AG08396 (cell line): ENCODE results near the gene NUDT21.
"Not testable (repeated sequence)": the region's sequence is repeated elsewhere in the genome, so short reads cannot be mapped to it uniquely, and the experiment has no call there.

Experiments used
- DNase-seq: peaks from one replicate; pipeline ENCODE4 v3.0.0; 2012; ENCODE audit warnings: low spot score, mixed read lengths

NUDT21 gene

DNA sequence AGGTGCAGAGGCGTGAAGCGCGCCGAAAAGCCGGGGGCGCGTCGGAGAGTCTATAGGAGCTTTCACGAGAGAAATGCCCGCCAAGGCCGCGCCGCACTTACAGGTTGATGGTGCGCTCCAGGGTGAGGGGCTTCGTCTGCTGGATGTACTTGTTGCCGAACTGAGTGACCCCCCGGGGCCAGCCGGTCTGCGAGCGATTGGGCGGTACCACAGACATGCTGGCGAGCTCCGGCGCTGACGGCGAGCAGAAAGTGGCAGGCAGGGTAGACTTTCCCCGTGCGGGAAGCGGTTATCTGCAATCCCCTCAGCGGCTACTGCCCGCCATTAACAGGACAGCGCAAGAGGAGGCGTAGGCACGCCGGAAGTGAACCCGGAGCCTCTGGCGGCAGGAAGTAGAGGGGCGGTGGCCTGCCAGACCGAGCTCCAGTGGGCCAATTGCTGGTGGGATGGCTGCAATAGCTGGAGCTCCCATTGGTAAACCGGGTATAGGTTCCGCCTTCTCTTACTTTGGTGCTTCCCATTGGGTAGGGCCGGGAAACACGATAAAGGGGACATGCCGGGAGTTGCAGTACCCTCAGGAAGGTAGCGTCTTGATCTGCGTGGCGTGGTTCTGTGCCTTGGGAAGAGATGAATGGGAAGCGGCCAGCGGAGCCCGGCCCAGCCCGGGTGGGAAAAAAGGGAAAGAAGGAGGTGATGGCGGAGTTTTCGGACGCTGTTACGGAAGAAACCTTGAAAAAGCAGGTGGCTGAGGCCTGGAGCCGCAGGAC is at the start of gene NUDT21, which contains the start of gene OGFOD1:
Gene NUDT21 (minus strand): TSS at position 347 of the 767 bp plus-strand sequence. CDS start 130 bp downstream, at position 217.
Gene OGFOD1 (plus strand): TSS at position 569 of the 767 bp plus-strand sequence. CDS start 59 bp downstream, at position 628.
- peak; percentile 98 for DNase-seq

DNA sequence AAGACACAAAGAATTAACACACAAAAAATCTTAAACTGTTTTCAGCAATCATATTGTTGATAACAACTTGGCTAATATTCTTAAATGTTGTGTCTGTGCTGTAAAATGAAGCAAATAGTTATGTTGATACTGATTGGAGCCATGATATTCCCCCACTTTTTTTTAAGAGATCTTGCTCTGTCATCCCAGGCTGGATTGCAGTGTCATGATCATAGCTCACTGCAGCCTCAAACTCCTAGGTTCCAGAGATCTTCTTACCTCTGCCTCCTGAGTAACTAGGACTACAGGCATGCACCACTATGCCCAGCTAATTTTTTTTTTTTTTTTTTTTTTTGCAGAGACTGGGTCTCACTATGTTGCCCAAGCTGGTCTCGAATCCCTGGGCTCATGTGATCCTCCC is 42.7 kb upstream of the NUDT21 start:
- no peak for DNase-seq

DNA sequence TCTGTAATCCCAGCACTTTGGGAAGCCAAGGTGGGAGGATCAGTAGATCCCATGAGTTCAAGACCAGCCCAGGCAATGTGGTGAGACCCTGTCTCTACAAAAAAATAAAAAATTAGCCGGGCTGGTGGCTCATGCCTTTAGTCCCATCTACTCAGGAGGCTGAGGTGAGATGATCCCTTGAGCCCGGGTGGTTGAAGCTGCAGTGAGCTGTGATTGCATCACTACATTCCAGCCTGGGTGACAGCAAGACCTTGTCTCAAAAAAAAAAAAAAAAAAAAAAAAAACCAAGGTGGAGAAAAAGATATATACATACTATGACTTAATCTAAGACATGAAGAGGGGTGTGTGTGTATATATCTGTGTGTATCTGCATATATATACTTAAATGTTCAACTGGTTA is 42.0 kb upstream of the NUDT21 start:
- DNase-seq: no peak

DNA sequence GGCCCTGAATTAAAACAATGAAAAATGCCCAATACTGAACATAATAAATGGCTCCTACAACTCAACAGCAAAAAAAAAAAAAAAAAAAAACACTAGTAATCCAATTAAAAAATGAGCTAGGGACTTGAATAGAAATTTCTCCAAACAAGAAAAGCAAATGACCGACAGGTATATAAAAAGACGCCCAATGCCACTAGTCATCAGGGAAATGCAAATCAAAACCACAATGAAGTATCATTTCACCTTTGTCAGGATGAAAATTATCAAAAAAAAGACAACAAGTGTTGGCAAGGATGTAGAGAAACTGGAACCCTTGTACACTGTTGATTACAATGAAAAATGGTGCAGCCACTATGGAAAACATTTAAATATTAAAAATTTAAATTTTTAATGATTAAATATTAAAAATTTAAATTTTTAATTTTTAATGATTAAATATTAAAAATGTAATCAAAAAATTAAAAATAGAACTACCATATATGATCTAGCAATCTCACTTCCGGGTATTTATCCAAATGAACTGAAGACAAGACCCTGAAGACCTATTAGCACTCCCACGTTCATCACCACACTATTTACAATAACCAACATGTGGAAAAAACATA is 40.6 kb upstream of the NUDT21 start:
- DNase-seq: no peak

DNA sequence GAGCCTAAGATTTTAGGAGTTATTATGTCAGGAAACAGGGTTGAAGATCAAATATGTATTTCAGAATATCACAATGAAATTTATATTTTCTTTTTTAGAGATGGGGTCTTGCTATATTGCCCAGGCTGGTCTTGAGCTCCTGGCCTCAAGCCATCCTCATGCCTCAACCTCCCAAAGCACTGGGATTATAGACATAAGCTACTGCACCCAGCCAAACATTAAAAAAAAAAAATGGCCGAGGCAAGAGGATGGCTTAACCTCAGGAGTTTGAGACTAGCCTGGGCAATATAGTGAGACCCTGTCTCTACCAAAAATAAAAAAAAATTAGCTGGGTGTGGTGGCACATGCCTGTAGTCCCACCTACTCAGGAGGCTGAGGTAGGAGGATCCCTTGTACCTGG is 37.7 kb upstream of the NUDT21 start:
- DNase-seq: not testable (repeated sequence)

DNA sequence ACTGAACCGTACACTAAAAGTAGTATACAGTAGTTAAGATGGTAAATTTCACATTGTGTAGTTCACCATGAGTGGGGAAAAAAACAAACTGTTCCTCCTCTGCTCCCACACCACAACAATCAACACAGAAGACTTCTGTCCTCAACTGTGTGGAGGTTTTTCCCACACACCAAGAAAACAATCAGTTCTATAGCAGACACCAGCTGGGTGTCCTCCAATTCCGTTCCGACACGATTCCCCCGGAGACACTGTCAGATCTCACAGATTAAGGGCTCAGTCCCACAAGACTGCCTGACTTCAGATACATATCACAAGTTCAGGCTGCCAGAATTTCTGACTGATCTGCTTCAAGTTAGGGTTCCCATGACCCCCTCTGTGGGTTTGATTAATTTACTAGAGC is 36.9 kb upstream of the NUDT21 start:
- DNase-seq: no peak

DNA sequence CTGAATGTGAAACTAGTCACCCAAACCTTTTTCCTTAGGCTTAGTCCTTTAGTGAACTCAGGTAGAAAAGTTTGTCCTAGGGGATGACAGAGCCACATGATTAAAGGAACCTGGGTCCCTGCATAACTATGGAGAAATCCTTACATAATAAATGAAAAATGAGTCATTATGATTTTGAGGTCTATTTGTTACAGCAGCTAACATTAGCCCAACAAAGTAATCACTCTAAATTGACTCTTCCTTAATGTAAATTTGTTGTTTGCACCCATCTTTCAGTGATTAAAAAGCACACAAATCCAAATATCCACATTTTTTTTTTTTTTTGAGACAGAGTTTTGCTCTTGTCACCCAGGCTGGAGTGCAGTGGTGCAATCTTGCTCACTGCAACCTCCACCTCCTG is 32.3 kb upstream of the NUDT21 start:
- DNase-seq: no peak

DNA sequence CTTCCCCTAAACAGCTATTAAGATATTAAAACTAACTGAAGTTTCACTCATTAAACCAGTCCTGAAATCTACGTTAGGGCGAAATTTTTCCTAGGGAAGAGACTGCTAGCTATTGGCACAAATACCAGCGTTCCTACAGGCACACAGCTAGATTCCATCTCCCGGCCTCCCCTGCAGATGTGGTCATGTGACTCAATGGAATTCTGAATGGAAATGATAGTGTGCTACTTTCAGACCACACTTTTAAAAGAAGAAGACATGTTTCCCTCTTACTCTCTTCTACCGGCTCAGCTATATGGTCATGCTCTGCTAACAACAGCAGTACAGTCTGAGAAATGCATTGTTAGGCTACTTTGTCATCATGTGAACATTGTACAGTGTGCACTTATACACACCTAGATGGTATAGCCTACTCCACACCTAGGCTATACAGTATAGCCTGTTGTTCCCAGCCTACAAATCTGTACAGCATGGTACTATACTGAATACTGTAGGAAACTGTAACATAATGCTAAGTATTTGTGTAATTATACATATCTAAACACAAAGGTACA is 31.6 kb upstream of the NUDT21 start:
- DNase-seq: no peak

DNA sequence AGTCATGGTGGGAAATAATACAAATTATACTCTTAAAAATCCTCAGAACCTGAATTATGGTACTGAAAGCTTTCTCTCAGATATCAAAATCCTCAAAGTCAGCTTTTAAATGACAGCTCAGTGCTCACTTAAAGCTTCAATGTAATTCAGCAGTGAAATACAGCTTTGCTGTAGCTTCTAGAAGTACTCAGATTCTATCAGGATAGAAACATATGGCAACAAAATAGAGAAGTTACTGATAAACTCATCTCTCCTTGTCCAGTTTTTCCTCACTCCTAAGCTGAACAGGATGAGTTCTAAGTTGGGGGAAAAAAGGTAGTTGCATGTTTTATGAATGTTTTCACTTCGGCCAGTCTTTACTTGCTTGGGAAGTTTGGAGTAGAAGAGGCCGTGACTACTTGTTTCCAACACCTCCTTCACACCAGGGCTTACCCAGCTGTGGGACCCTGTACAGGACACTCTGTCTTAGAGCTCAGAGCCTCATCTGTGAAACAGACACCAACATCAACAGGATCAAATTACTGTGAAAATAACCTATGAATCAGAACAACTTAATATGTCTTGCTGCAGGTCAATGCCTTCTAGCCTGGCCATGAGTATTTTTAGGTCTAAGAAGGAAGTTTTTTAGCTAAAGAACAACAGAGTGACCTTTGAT is 30.5 kb upstream of the NUDT21 start:
- no peak for DNase-seq

DNA sequence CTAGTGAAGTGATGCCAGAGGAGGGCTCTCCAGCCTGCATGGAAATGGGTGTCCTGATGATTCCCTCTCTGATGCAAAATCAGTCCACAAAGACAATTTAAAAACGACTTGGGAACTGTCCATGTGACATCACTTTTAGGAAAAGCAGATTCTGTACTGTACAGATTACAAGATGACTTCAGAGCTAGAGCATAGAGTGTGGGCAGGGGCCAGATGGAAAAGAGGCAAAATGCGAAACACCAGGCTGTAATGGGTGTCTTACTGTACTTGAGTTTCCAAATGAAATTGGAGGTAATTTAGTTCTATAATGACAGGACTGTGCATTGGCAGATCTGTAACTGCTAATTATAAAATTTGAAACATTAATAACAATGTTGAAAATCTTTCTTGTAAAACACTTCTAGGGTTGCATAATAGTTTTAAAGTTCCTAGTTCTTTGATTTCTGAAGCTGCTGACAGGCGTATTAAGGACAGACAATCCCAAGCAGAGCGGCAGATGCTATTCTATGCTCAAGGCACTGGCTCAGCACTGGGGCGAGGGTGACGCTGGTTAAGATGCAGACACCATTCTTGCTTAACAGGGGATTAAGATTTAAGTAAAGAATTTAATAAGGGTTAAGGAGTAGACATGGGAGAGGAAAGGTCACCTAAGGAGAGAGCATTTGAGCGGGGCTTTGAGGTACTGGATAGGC is 29.8 kb upstream of the NUDT21 start:
- DNase-seq: no peak

DNA sequence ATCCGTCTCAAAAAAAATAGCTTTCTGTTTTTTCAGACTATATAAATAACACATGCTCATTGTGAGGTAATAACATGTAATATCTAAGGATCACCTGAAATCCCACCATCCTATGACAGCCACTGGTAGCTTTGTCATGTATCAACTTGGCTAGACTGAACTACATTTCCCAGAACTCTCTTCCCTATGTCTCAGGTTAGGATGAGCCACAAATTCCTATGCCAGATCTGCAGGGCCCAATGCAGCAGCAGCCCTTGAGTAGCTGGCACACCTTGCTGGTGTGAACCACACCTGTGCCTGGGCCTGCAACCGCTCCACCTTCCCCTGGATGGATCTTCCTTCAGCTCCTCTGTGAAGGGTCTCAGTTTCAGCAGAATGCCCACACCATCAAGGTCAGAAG is 28.3 kb upstream of the NUDT21 start:
- DNase-seq: no peak

DNA sequence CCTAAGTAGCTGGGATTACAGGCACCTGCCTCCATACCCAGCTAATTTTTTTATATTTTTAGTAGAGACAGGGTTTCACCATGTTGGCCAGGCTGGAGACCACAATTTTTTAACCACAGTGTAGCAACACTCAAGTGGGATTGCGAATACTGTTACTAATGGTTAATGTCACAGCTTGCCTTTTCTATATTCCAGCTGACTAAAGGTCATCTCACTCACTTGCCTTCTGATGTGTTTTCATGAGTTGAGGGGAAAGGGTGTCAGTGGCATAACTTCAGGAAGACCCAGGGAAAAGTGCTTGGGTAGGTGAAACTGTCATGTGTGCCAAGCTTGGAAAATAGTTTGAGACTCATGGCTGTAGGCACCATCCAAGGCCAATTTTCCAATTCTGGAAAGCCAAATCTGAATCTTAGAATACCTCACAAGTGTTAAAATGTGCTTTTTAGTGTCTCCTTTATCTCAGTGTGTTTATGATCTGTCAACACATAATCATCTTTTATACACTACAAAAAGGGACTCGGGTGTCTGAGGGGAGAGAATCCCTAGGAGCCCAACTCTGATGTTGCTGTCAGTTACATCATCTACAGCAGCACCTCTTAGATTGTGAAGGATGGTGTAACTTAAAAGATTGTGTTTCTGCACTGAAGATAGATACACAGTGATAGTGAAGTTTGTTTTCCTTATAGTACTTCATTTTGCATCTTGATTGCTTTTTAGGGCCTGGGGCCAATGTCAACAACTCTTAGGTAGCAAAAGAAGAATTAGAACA is 27.3 kb upstream of the NUDT21 start:
- no peak for DNase-seq

DNA sequence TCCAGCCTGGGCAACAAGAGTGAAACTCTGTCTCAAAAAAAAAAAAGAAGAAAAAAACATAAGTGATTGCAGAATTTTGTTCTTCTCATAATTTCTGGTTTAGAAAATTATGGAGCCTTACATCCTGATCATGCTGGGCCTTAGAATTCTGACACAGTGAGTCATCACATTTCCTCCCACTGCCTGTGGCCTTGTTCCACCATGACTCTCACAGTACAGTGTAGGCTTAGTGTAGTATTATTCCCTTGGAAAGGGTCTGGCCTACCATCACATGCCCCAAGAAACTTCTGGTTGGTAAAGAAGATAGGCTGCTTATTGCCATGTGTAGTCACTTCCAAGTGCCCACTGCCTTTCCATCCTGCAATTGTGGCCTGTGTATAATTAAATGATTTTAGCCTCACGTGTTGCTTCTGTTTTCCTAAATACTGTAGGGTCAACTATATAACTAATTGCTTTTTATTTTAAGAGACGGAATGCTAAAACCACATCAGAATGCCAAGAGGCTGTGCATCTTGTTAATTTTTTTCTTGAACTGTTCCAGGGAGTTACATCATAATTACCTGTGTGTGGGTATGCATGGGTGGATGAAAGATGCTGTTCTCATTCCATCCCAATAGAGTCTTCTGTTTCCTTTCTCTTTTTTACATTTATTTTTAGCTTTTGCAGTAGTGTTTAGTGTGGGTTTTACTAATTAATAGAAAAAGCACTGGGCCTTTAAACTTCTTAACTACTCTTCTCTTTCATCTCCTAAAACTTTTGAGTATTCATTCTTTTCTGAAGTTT is 26.2 kb upstream of the NUDT21 start:
- DNase-seq: peak; percentile 76

DNA sequence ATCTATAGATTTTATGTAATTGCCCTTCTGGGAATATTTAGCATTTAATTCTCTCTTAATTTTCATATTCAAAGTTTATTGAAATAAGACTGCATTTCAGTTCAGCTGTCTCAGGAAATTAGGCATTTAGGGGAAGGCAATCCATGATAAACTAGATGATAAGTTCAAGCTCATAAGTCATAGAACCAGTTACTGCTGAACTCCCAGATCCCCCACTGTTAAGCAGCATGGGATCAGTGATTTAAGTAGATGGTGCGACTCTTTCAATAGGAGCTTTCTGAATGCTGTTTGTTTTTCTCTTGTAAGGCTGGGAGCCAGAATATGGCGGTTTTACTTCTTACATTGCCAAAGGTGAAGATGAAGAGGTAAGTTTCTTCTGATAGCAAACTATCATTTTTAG is 24.1 kb upstream of the NUDT21 start:
- DNase-seq: no peak

DNA sequence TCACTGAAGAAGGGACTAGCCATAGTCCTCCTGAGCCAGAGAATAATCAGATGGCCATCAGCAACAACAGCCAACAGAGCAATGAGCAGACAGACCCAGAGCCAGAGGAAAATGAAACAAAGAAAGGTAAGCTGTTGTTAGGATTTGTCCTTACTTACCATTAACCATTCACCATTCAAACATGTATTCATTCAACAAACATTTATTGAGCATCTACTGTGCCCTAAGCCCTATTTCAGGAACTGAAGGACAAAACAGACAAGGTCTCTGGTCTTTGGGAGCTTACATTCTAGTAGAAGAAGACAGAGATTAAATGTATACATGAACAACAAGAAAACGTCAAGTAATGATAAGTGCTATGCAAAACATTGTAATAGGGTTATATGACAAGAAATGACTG is 19.5 kb upstream of the NUDT21 start:
- DNase-seq: no peak

DNA sequence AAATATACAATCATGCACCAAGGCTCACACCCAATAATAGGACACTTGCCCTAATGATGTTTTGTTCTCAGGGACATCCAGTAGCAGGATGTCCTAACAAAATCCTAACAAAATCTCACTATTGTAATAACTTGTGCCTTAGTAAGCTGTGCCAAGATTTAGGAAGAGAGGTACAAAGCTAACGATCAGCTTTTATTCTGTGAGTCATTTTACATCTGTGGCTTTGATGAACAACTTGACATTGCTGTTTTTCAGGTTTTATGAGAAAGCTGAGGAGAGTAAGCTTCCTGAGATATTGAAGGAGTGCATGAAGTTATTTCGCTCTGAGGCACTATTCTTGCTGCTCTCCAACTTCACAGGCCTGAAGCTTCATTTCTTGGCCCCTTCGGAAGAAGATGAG is 19.1 kb upstream of the NUDT21 start:
- DNase-seq: no peak

DNA sequence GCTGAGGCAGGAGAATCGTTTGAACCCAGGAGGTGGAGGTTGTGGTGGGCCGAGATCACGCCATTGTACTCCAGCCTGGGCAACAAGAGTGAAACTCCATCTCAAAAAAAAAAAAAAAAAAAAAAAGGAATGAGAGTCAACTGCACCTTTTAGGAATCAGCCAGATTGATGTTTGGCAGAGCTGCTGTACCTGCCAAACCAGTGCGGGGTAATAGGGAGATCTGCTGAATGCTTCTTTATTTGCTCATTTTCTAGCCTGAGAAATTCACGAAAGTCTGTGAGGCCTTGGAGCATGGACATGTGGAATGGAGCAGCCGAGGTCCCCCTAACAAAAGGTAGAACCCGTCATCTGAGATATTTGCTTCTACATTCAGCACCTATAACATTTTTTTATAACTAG is 18.6 kb upstream of the NUDT21 start:
- DNase-seq: no peak

DNA sequence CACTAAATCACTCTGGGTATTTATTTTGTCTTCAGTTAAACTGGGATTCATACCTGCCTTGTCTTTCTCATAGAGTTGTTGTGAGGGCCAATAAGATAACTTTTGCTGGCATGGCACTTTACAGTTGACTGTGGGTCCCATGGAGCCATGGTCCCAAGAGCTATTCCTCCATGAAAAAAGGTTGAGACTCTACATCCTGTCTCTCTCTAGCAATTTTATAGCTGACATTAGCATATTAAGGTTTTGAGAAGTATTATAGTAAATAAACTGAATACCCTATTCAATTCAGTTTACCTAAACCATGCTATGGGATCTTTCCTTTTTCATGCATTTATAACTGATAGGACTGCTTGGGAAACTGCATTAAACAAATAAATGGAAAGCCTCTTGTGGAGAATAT is 17.7 kb upstream of the NUDT21 start:
- no peak for DNase-seq

DNA sequence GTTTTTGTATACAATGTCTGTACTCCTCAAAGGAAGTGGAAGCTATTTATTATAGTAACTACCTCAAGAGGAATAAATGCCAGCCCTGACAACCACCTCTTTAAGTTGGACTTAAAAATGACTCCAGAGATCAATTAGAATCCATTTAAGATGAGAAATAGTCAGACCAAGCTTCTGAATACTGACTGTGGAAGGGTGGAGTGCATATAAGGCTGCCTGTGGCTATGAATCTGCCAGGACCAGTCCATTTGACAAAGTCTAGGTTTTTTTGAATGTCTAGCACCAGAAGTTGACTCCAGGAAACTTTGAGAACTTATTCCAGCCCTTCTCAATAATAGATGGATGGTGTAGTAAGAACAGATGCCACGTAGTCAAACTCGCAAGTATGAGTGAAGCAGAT is 15.2 kb upstream of the NUDT21 start:
- no peak for DNase-seq

DNA sequence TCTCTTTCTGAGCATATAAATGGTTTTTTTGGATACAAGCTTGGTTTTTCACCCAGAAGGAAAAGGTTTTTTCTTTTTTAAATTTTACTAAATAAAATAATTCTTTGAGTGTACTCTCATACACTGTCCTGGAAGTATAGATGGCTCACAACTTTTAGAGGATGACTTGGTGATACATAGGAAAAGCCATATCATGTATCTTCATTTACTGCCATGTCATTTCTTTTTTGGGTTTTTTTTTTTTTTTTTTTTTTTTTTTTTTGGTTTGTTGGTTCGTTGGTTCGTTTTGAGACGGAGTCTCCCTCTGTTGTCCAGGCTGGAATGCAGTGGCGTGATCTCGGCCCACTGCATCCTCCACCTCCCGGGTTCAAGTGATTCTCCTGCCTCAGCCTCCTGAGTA is 12.0 kb upstream of the NUDT21 start:
- DNase-seq: no peak
